H1 (cell line): ENCODE results near the gene TCEA3. TPM values are rescaled to one million over a fixed set of nuclear protein-coding genes. Genes with fewer than 3 reads are reported as not detected.

ENCODE experiments used
- POU5F1 ChIP-seq: IDR thresholded peaks from 2 replicates; pipeline ENCODE4 v1.6.1; 2011; ENCODE audit warnings: low read depth, mild to moderate bottlenecking, low read length, moderate library complexity
- polyA plus RNA-seq, 7 experiments: library from polyadenylated mRNA; depleted of rRNA in 3 of 7; stranded (reverse) in 5 of 7; unstranded in 2 of 7; fragments of >200 nt in 5 of 7; fragments of 200-250 nt in 2 of 7; gene quantifications; 1 replicate in 5 of 7; 2 replicates in 1 of 7; 4 replicates in 1 of 7; pipeline versions ENCODE4 v1.2.1 to v1.2.3, GENCODE V29; 2011 to 2013; ENCODE audit warnings: missing spikeins in 2 of 7, mixed read lengths in 2 of 7
- total RNA-seq: library from RNA; stranded (reverse); fragmentation: NEBNext Ultra II Directional; extraction: Animal tissue kit (Norgen Biotek cat#: 25700); gene quantifications from 2 replicates; pipeline ENCODE4 v1.2.1, GENCODE V29; 2021

The TCEA3 gene
- total and polyA plus RNA-seq, 2 of the 8 experiments (the other 6 are each of a cell fraction or from before 2014, with no cell fraction given): 0.08 TPM; not detected in 1

DNA sequence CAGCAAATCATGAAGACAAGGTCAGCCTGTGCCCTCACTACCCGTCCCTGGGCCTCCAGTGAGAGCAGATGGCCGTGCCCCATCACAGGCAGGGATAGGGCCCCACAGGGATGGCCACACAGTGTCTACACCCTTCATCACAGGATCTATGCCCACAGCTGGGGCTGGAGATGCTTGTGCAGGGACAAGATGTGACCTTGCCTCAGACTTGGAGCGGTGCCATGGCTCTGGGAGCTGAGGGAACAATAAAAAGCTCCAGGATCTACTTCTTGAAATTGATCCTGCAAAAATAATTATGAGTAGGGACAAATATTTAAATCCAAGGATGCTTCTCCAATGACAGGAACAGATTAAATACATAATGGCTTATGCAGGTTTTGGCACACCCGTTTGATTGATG, 25.4 kb upstream of the TCEA3 start (continued):
- no peak for TF ChIP-seq POU5F1
